SK-N-SH (cell line): ENCODE data around the gene C19orf44. TPM values are rescaled to one million over a fixed set of nuclear protein-coding genes. Genes with fewer than 3 reads are reported as not detected.

Experiments used
- CTCF ChIA-PET: fragments of 300-600, 350-600 bp; formaldehyde crosslinking; extraction: SDS; loops from one replicate; lab custom pipeline; 2021; lab: Yijun Ruan, JAX
- POLR2A ChIA-PET: fragments of 350-600 bp; sonication (Branson Sonifier 250); formaldehyde crosslinking; extraction: SDS; loops from one replicate; lab custom pipeline; 2020; ENCODE audit warnings: antibody characterized with exemption, inconsistent platforms; lab: Yijun Ruan, JAX
- DNase-seq: peaks from one replicate; pipeline ENCODE4 v3.0.0; 2012
- H2AFZ ChIP-seq: fragments of 200-600 bp; sonication (generic); 2 replicates; pipeline ENCODE4 v1.8.1; 2016; ENCODE audit warnings: antibody characterized with exemption, mild to moderate bottlenecking, low read depth
- H3F3A ChIP-seq: fragments of 200-600 bp; sonication (generic); replicated peaks from 2 replicates; pipeline ENCODE3; 2016; ENCODE audit warnings: antibody characterized with exemption, mild to moderate bottlenecking; ENCODE audit not compliant: insufficient read depth
- H3K27ac ChIP-seq, 2 experiments: fragments of 200-500 bp in 1 of 2; fragments of 200-600 bp in 1 of 2; sonication (Bioruptor generic) in 1 of 2; sonication (generic), shearing (Covaris generic) in 1 of 2; 2 replicates each; pipeline versions ENCODE4 v1.5.1 to v1.6.1; 2014 to 2016; ENCODE audit warnings: low read depth in 2 of 2, inconsistent platforms in 1 of 2, low read length in 1 of 2, mild to moderate bottlenecking in 1 of 2, mixed read lengths in 1 of 2
- H3K27me3 ChIP-seq: fragments of 200-600 bp; sonication (generic), shearing (Covaris generic); 2 replicates; pipeline ENCODE4 v1.6.1; 2016; ENCODE audit warnings: mixed run types; ENCODE audit not compliant: insufficient read depth
- H3K36me3 ChIP-seq, 2 experiments: fragments of 200-500 bp in 1 of 2; fragments of 200-600 bp in 1 of 2; sonication (Bioruptor generic) in 1 of 2; sonication (generic) in 1 of 2; replicated peaks in 1 of 2; 2 replicates each; pipeline versions ENCODE3 to v1.5.1; 2014 to 2016; ENCODE audit warnings: low read length in 1 of 2, mild to moderate bottlenecking in 1 of 2; ENCODE audit not compliant: insufficient read depth in 2 of 2, control insufficient read depth in 1 of 2
- H3K4me1 ChIP-seq, 2 experiments: fragments of 200-500 bp in 1 of 2; fragments of 200-600 bp in 1 of 2; sonication (Bioruptor generic) in 1 of 2; sonication (generic), shearing (Covaris generic) in 1 of 2; 2 replicates each; pipeline versions ENCODE4 v1.5.1 to v1.6.1; 2014 to 2016; ENCODE audit warnings: low read depth in 1 of 2, low read length in 1 of 2, mixed run types in 1 of 2; ENCODE audit not compliant: insufficient read depth in 2 of 2, control insufficient read depth in 1 of 2
- H3K4me2 ChIP-seq: fragments of 200-600 bp; sonication (generic), shearing (Covaris generic); 2 replicates; pipeline ENCODE4 v1.6.1; 2017; ENCODE audit warnings: mixed run types
- H3K4me3 ChIP-seq, 2 experiments: fragments of 200-500 bp in 1 of 2; fragments of 200-600 bp in 1 of 2; sonication (Bioruptor generic) in 1 of 2; sonication (generic), shearing (Covaris generic) in 1 of 2; 2 replicates each; pipeline versions ENCODE4 v1.5.1 to v1.8.1; 2014 to 2016; ENCODE audit warnings: low read depth in 2 of 2, inconsistent platforms in 1 of 2, low read length in 1 of 2, mild to moderate bottlenecking in 1 of 2, mixed read lengths in 1 of 2, moderate library complexity in 1 of 2
- H3K79me2 ChIP-seq: fragments of 200-600 bp; sonication (generic); 2 replicates; pipeline ENCODE4 v1.8.1; 2017; ENCODE audit warnings: mild to moderate bottlenecking; ENCODE audit not compliant: insufficient read depth
- H3K9ac ChIP-seq: fragments of 200-600 bp; sonication (generic); 2 replicates; pipeline ENCODE4 v1.6.1; 2017; ENCODE audit warnings: mixed run types
- H3K9me2 ChIP-seq: fragments of 200-600 bp; sonication (generic); 2 replicates; pipeline ENCODE4 v1.6.1; 2017; ENCODE audit warnings: mixed run types
- H3K9me3 ChIP-seq: fragments of 200-600 bp; sonication (generic); 2 replicates; pipeline ENCODE4 v1.6.1; 2017; ENCODE audit warnings: mixed run types, mild to moderate bottlenecking, moderate library complexity
- H4K20me1 ChIP-seq: fragments of 200-600 bp; sonication (generic); 2 replicates; pipeline ENCODE4 v1.6.1; 2017; ENCODE audit warnings: mild to moderate bottlenecking, mixed run types; ENCODE audit not compliant: insufficient read depth
- ELF1 ChIP-seq: IDR thresholded peaks from 2 replicates; pipeline ENCODE4 v1.4.0; 2012
- FOXJ3 ChIP-seq: sonication (generic); formaldehyde crosslinking; IDR thresholded peaks from 2 replicates; pipeline ENCODE4 v1.5.1; 2020; ENCODE audit warnings: mild to moderate bottlenecking, missing genetic modification reagents
- GABPA ChIP-seq: IDR thresholded peaks from 2 replicates; pipeline ENCODE4 v1.4.0; 2012; ENCODE audit warnings: low read depth, mild to moderate bottlenecking
- GATA2 ChIP-seq: sonication (generic); formaldehyde crosslinking; IDR thresholded peaks from 2 replicates; pipeline ENCODE4 v1.5.0; 2020; ENCODE audit warnings: mild to moderate bottlenecking, missing genetic modification reagents
- JUND ChIP-seq: IDR thresholded peaks from 2 replicates; pipeline ENCODE4 v1.4.0; 2012
- MEF2A ChIP-seq: IDR thresholded peaks from 2 replicates; pipeline ENCODE4 v1.4.0; 2012; ENCODE audit warnings: low read depth, borderline replicate concordance
- NRF1 ChIP-seq: IDR thresholded peaks from 2 replicates; pipeline ENCODE4 v1.6.1; 2012; ENCODE audit warnings: low read depth, mild to moderate bottlenecking, low read length
- POLR2AphosphoS5 ChIP-seq: IDR thresholded peaks from 2 replicates; pipeline ENCODE4 v1.6.1; 2012; ENCODE audit warnings: low read depth, low read length
- RCOR1 ChIP-seq: fragments of 150-350 bp; IDR thresholded peaks from 2 replicates; pipeline ENCODE4 v1.6.1; 2017; ENCODE audit warnings: antibody characterized with exemption, low read length
- RXRA ChIP-seq: IDR thresholded peaks from 2 replicates; pipeline ENCODE4 v1.4.0; 2012; ENCODE audit warnings: low read depth, mild to moderate bottlenecking, borderline replicate concordance
- YY1 ChIP-seq: IDR thresholded peaks from 2 replicates; pipeline ENCODE4 v1.4.0; 2012; ENCODE audit warnings: low read depth, mild to moderate bottlenecking
- WGBS: methylation state at CpG from one replicate; pipeline ENCODE4 v1.1.6; 2017; ENCODE audit warnings: low lambda C conversion rate; 5-methylcytosine and 5-hydroxymethylcytosine counted together
- polyA plus RNA-seq, 3 experiments: library from polyadenylated mRNA; depleted of rRNA; stranded (reverse); fragments of >200 nt; gene quantifications; 2 replicates each; pipeline ENCODE4 v1.2.3, GENCODE V29; 2012
- TF ChIP-seq, protein P1 (sequence below): IDR thresholded peaks from 2 replicates; pipeline ENCODE4; 2012
- TF ChIP-seq, protein P2 (sequence below): IDR thresholded peaks from 2 replicates; pipeline ENCODE4 v1.4.0; 2012; ENCODE audit warnings: low read depth, borderline replicate concordance
- TF ChIP-seq, protein P3 (sequence below): fragments of 200-600 bp; sonication (generic); IDR thresholded peaks from 2 replicates; pipeline ENCODE4 v1.6.1; 2017; ENCODE audit warnings: antibody characterized with exemption, mild to moderate bottlenecking, moderate library complexity
- TF ChIP-seq, protein P4 (sequence below): fragments of 150-350 bp; IDR thresholded peaks from 2 replicates; pipeline ENCODE4 v1.6.1; 2017; ENCODE audit warnings: antibody characterized with exemption, low read length, low read depth, borderline replicate concordance
- TF ChIP-seq, protein P5 (sequence below): IDR thresholded peaks from 2 replicates; pipeline ENCODE4 v1.4.0; 2012; ENCODE audit warnings: low read depth, borderline replicate concordance
- TF ChIP-seq, protein P6 (sequence below): IDR thresholded peaks from 2 replicates; pipeline ENCODE4 v1.6.1; 2012; ENCODE audit warnings: mild to moderate bottlenecking, low read depth, low read length, moderate library complexity

The C19orf44 gene
- polyA plus RNA-seq, 1 of the 3 experiments (the other 2 are of a cell fraction): 6.0 TPM

DNA sequence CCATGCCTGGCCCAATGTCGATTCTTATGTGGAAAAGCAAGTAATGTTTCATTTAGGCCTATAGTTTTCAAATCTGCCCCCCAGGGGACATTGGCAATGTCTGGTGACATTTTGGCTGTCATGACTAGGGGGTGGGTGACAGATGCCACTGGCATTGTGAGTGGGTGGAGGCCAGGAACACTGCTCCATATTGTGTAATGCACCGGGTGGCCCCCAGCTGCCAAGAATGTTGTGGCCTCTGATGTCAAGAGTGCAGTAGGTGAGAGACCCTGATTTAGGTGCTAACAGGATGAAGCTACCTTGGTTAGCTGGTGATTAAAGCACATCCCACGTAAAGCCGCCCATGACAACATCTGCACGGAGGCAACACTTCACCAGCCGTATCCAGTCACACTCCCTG lies 10.8 kb downstream of the C19orf44 start:
- Histone ChIP-seq H3F3A (no peaks in the 10 kb centered on the region), H3K27me3 (no peaks in the 10 kb centered on the region), H3K36me3 (peaks cover 0 to 17% of the 10 kb centered on the region in 2 experiments), H2AFZ (no peak overlapping the region), H3K4me1 (no peaks in the 10 kb centered on the region), H4K20me1 (no peaks in the 10 kb centered on the region), H3K27ac (no peak overlapping the region), H3K9me3 (no peaks in the 10 kb centered on the region), H3K9me2 (no peaks in the 10 kb centered on the region), H3K9ac (no peak overlapping the region), H3K79me2 (no peaks in the 10 kb centered on the region), H3K4me3 (no peak overlapping the region), H3K4me2 (no peak overlapping the region)
- WGBS: 81% methylated on average over 6 of the region's 6 CpGs
- CTCF ChIA-PET: no interaction called here
- no peak for DNase-seq
- no peak for TF ChIP-seq NRF1
- TF ChIP-seq, protein P1, sequence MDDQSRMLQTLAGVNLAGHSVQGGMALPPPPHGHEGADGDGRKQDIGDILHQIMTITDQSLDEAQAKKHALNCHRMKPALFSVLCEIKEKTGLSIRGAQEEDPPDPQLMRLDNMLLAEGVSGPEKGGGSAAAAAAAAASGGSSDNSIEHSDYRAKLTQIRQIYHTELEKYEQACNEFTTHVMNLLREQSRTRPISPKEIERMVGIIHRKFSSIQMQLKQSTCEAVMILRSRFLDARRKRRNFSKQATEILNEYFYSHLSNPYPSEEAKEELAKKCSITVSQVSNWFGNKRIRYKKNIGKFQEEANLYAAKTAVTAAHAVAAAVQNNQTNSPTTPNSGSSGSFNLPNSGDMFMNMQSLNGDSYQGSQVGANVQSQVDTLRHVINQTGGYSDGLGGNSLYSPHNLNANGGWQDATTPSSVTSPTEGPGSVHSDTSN: no peak
- POLR2A ChIA-PET: interaction anchor here (0.6 kb wide), 1 partner anchor 45 kb away, joined by 4 read pairs; no protein-coding TSS in a partner anchor

DNA sequence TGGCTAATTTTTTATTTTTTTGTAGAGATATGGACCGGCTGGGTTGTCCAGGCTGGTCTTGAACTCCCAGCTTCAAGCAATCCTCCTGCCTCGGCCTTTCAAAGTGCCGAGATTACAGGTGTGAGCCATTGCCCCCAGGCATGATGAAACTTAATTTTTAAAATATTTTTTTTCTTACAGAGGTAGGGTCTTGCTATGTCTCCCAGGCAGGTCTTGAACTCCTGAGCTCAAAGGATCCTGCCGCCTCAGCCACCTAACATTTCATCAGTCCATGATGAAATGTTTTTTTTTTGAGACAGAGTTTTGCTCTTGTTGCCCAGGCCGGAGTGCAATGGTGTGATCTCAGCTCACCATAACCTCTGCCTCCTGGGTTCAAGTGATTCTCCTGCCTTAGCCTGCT lies 12.4 kb downstream of the C19orf44 start:
- peaks cover 0 to 18% of the 10 kb centered on the region in 2 experiments for H3K36me3 ChIP-seq
- H3K4me1 ChIP-seq: no peaks in the 10 kb centered on the region
- no peak overlapping the region for H3K9ac ChIP-seq
- H3K79me2 ChIP-seq: no peaks in the 10 kb centered on the region
- no peak overlapping the region for H3K4me3 ChIP-seq
- ChIA-PET CTCF (interaction anchor here (0.6 to 1.4 kb wide), 2 partner anchors 67 to 261 kb away, joined by 3 read pairs; no protein-coding TSS in a partner anchor), POLR2A (interaction anchor here (0.6 to 1.1 kb wide), 2 partner anchors 13 to 812 kb away, joined by 3 read pairs; partner anchors contain the start of gene CALR3)
- H4K20me1 ChIP-seq: no peaks in the 10 kb centered on the region
- H3K27me3 ChIP-seq: no peaks in the 10 kb centered on the region
- no peak overlapping the region for H3K4me2 ChIP-seq
- no peaks in the 10 kb centered on the region for H3K9me2 ChIP-seq
- DNase-seq: no peak
- no peaks in the 10 kb centered on the region for H3K9me3 ChIP-seq
- TF ChIP-seq, protein P2, sequence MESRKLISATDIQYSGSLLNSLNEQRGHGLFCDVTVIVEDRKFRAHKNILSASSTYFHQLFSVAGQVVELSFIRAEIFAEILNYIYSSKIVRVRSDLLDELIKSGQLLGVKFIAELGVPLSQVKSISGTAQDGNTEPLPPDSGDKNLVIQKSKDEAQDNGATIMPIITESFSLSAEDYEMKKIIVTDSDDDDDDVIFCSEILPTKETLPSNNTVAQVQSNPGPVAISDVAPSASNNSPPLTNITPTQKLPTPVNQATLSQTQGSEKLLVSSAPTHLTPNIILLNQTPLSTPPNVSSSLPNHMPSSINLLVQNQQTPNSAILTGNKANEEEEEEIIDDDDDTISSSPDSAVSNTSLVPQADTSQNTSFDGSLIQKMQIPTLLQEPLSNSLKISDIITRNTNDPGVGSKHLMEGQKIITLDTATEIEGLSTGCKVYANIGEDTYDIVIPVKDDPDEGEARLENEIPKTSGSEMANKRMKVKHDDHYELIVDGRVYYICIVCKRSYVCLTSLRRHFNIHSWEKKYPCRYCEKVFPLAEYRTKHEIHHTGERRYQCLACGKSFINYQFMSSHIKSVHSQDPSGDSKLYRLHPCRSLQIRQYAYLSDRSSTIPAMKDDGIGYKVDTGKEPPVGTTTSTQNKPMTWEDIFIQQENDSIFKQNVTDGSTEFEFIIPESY: no peak
- TF ChIP-seq POLR2AphosphoS5: no peak
- TF ChIP-seq, protein P3, sequence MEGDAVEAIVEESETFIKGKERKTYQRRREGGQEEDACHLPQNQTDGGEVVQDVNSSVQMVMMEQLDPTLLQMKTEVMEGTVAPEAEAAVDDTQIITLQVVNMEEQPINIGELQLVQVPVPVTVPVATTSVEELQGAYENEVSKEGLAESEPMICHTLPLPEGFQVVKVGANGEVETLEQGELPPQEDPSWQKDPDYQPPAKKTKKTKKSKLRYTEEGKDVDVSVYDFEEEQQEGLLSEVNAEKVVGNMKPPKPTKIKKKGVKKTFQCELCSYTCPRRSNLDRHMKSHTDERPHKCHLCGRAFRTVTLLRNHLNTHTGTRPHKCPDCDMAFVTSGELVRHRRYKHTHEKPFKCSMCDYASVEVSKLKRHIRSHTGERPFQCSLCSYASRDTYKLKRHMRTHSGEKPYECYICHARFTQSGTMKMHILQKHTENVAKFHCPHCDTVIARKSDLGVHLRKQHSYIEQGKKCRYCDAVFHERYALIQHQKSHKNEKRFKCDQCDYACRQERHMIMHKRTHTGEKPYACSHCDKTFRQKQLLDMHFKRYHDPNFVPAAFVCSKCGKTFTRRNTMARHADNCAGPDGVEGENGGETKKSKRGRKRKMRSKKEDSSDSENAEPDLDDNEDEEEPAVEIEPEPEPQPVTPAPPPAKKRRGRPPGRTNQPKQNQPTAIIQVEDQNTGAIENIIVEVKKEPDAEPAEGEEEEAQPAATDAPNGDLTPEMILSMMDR: no peak
- TF ChIP-seq YY1: no peak
- TF ChIP-seq FOXJ3 (CRISPR knock-in tag): no peak
- TF ChIP-seq GABPA: no peak
- TF ChIP-seq MEF2A: no peak
- TF ChIP-seq JUND: no peak
- no peak for TF ChIP-seq GATA2 (CRISPR knock-in tag)
- TF ChIP-seq RXRA: no peak
- no peak for TF ChIP-seq ELF1
- TF ChIP-seq, protein P4, sequence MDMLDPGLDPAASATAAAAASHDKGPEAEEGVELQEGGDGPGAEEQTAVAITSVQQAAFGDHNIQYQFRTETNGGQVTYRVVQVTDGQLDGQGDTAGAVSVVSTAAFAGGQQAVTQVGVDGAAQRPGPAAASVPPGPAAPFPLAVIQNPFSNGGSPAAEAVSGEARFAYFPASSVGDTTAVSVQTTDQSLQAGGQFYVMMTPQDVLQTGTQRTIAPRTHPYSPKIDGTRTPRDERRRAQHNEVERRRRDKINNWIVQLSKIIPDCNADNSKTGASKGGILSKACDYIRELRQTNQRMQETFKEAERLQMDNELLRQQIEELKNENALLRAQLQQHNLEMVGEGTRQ: no peak
- TF ChIP-seq NRF1: no peak
- TF ChIP-seq, protein P5, sequence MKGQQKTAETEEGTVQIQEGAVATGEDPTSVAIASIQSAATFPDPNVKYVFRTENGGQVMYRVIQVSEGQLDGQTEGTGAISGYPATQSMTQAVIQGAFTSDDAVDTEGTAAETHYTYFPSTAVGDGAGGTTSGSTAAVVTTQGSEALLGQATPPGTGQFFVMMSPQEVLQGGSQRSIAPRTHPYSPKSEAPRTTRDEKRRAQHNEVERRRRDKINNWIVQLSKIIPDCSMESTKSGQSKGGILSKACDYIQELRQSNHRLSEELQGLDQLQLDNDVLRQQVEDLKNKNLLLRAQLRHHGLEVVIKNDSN: no peak
- TF ChIP-seq, protein P6, sequence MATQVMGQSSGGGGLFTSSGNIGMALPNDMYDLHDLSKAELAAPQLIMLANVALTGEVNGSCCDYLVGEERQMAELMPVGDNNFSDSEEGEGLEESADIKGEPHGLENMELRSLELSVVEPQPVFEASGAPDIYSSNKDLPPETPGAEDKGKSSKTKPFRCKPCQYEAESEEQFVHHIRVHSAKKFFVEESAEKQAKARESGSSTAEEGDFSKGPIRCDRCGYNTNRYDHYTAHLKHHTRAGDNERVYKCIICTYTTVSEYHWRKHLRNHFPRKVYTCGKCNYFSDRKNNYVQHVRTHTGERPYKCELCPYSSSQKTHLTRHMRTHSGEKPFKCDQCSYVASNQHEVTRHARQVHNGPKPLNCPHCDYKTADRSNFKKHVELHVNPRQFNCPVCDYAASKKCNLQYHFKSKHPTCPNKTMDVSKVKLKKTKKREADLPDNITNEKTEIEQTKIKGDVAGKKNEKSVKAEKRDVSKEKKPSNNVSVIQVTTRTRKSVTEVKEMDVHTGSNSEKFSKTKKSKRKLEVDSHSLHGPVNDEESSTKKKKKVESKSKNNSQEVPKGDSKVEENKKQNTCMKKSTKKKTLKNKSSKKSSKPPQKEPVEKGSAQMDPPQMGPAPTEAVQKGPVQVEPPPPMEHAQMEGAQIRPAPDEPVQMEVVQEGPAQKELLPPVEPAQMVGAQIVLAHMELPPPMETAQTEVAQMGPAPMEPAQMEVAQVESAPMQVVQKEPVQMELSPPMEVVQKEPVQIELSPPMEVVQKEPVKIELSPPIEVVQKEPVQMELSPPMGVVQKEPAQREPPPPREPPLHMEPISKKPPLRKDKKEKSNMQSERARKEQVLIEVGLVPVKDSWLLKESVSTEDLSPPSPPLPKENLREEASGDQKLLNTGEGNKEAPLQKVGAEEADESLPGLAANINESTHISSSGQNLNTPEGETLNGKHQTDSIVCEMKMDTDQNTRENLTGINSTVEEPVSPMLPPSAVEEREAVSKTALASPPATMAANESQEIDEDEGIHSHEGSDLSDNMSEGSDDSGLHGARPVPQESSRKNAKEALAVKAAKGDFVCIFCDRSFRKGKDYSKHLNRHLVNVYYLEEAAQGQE: no peak
- no peak for TF ChIP-seq RCOR1
- no peak overlapping the region for H3K27ac ChIP-seq
- WGBS: 95% methylated on average over 5 of the region's 5 CpGs
- no peaks in the 10 kb centered on the region for H3F3A ChIP-seq
- H2AFZ ChIP-seq: no peak overlapping the region
